Breast epithelium (tissue), 4 donors: Measurements from ENCODE around the gene CLSTN2. TPM values are rescaled to one million over a fixed set of nuclear protein-coding genes. Genes with fewer than 3 reads are reported as not detected.

Experiments
- DNase-seq, 2 donors: peaks; one replicate each; pipeline ENCODE4 v3.0.0-alpha.2; 2019; ENCODE audit warnings: low spot score in 2 of 2
- H3K27ac ChIP-seq, 2 donors: fragments of 200-600 bp; sonication (generic) in 1 of 2; one replicate each; pipeline ENCODE4 v1.5.1; 2016 to 2019; ENCODE audit warnings: mild to moderate bottlenecking in 1 of 2
- H3K27me3 ChIP-seq, 2 donors: fragments of 200-600 bp; sonication (generic) in 1 of 2; one replicate each; pipeline versions ENCODE4 v1.5.1 to v1.6.0; 2017 to 2019; ENCODE audit warnings: control low read depth in 1 of 2, mild to moderate bottlenecking in 1 of 2
- H3K36me3 ChIP-seq: fragments of 200-600 bp; one replicate; pipeline ENCODE4 v1.5.1; 2019
- H3K4me1 ChIP-seq, 2 donors: fragments of 200-600 bp; sonication (generic); one replicate each; pipeline ENCODE4 v1.5.1; 2016 to 2019; ENCODE audit warnings: control low read depth in 1 of 2
- H3K4me3 ChIP-seq, 3 donors: fragments of 200-600 bp; sonication (generic); 1 replicate in 2 of 3; 2 replicates in 1 of 3; pipeline ENCODE4 v1.5.1; 2016 to 2019; ENCODE audit warnings: mild to moderate bottlenecking in 3 of 3, moderate library complexity in 2 of 3
- H3K9me3 ChIP-seq, 2 donors: fragments of 200-600 bp; sonication (generic) in 1 of 2; one replicate each; pipeline ENCODE4 v1.5.1; 2016 to 2019; ENCODE audit warnings: control low read depth in 1 of 2
- POLR2A ChIP-seq: fragments of 450-650 bp; IDR thresholded peaks from one replicate; pipeline ENCODE4 v1.6.1; 2016; ENCODE audit warnings: antibody characterized with exemption, mild to moderate bottlenecking, moderate library complexity
- POLR2AphosphoS5 ChIP-seq, 3 donors: sonication (generic); formaldehyde crosslinking; IDR thresholded peaks; one replicate each; pipeline ENCODE4 v1.6.1; 2017; ENCODE audit warnings: antibody characterized with exemption in 3 of 3
- intact Hi-C: fragments of 100-400 bp; cut with DNase I; formaldehyde crosslinking; loops from one replicate; pipeline ENCODE4 v1.15.1; 2023; ENCODE audit warnings: low total_unique reads
- total RNA-seq, 3 donors: library from RNA; depleted of rRNA; stranded (reverse); fragments of >200 nt; gene quantifications; one replicate each; pipeline ENCODE4 v1.1.0, GENCODE V29; 2016
- TF ChIP-seq, protein P1 (sequence below), 3 donors: fragments of 450-650 bp; IDR thresholded peaks; one replicate each; pipeline ENCODE4 v1.5.1; 2016 to 2017; ENCODE audit warnings: antibody characterized with exemption in 3 of 3, mild to moderate bottlenecking in 3 of 3, moderate library complexity in 3 of 3

The CLSTN2 gene
- total RNA-seq, 3 donors from 2014 or later = 15.5 to 75.5 (median 33.1) TPM

DNA sequence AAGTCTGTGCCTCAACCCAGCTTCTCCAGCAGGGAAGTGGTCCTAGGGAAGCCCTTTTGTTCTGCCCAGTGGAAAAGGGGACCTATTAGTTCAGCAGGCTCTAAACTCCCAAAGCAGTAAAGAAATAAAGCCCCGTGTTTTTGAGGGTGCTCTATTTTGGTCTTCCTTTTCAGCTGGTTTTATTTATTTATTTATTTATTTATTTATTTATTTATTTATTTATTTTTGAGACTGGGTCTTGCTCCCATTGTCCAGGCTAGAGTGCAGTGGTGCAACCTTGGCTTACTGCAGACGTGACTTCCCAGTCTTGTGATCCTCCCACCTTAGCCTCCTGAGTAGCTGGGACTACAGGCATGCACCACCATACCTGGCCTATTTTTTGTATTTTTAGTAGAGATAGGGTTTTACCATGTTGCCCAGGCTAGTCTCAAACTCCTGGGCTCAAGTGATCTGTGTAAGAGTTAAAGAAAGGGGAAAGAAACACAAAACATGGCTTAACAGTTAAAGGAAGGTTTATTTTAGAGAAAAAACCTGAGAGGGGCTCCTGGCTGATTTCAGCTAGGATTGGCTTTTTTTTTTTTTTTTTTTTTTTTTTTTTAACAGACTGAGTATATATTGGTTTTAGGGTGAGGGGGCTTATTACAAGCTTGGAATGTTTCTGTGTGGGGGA, 154.6 kb downstream of the CLSTN2 start:
- H3K4me3 ChIP-seq = no peak overlapping the region
- H3K27me3 ChIP-seq = no peaks in the 10 kb centered on the region
- no peak overlapping the region for H3K27ac ChIP-seq
- DNase-seq = no peak
- intact Hi-C loops = no loop called here
- TF ChIP-seq POLR2A (no peak), POLR2AphosphoS5 (IDR thresholded peaks at IDR 0.05) (no peak)
- TF ChIP-seq, protein P1, sequence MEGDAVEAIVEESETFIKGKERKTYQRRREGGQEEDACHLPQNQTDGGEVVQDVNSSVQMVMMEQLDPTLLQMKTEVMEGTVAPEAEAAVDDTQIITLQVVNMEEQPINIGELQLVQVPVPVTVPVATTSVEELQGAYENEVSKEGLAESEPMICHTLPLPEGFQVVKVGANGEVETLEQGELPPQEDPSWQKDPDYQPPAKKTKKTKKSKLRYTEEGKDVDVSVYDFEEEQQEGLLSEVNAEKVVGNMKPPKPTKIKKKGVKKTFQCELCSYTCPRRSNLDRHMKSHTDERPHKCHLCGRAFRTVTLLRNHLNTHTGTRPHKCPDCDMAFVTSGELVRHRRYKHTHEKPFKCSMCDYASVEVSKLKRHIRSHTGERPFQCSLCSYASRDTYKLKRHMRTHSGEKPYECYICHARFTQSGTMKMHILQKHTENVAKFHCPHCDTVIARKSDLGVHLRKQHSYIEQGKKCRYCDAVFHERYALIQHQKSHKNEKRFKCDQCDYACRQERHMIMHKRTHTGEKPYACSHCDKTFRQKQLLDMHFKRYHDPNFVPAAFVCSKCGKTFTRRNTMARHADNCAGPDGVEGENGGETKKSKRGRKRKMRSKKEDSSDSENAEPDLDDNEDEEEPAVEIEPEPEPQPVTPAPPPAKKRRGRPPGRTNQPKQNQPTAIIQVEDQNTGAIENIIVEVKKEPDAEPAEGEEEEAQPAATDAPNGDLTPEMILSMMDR (IDR thresholded peaks at IDR 0.05) = no peak
- H3K36me3 ChIP-seq = no peaks in the 10 kb centered on the region
- no peaks in the 10 kb centered on the region for H3K9me3 ChIP-seq
- H3K4me1 ChIP-seq = no peaks in the 10 kb centered on the region

DNA sequence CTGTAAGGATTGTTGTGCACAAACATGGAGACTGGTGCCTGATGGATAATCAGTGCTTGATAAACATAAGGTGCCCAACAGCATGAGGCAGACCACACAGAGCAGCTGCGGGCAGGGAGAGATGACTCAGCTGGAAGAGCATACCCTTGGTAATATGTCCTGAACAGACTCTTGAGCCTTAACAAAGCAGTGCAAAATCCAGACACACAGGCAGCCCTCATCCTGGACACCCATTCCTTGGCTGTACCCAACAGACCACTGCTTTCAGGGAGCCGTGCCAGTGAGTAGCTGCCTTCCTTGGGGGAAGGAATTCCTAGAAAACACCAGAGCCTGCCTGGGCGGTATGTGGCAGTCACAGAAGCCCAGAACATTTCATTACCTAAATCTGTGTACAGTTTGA, 156.2 kb downstream of the CLSTN2 start:
- intact Hi-C loops = no loop called here
- Histone ChIP-seq H3K9me3 (no peaks in the 10 kb centered on the region), H3K4me3 (no peak overlapping the region), H3K4me1 (no peaks in the 10 kb centered on the region), H3K27me3 (no peaks in the 10 kb centered on the region), H3K27ac (no peak overlapping the region), H3K36me3 (no peaks in the 10 kb centered on the region)
- peak in 1 of 2 donors; percentile 17 for DNase-seq
- TF ChIP-seq, protein P1 (IDR thresholded peaks at IDR 0.05) = no peak
- TF ChIP-seq POLR2A (no peak), POLR2AphosphoS5 (IDR thresholded peaks at IDR 0.05) (no peak)

DNA sequence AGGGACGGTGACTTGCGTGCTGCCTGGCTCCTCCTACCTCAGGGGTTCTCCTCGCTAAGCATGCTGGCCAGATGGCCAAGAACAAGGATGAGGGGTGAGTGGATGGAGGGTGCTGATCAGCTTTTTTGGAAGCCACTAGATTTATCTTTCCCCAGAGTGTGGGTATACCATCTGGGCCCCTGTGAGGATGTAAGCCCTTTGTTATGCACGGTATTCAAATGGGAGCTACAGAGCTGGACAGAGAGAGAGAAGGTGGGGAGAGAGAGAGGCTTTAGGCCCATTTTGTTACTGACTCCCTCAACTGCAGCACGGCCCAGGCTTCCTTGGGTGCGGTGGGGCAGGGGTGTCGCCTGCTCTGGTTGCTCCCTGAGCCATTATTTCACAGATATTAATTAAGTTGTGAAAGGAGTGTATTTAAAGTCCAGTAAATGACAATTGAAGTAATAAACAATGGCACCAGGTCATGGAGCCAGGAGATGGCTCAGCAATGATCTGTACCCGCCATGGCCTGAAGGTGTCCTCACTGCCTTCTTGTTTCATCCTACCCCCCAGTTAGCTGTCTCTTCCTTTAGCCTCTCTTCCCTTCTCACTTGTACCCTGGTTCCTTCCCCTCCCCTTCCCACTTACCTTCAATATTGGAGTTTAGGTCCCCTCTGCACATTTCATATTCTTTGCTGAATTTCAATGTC, 158.0 kb downstream of the CLSTN2 start:
- H3K27ac ChIP-seq = no peak overlapping the region
- no peak for DNase-seq
- no peaks in the 10 kb centered on the region for H3K4me1 ChIP-seq
- intact Hi-C loops = no loop called here
- no peak for TF ChIP-seq POLR2AphosphoS5 (IDR thresholded peaks at IDR 0.05)
- TF ChIP-seq, protein P1 (IDR thresholded peaks at IDR 0.05) = no peak
- TF ChIP-seq POLR2A = no peak
- no peak overlapping the region for H3K4me3 ChIP-seq
- H3K9me3 ChIP-seq = no peaks in the 10 kb centered on the region
- H3K36me3 ChIP-seq = no peaks in the 10 kb centered on the region
- no peaks in the 10 kb centered on the region for H3K27me3 ChIP-seq

DNA sequence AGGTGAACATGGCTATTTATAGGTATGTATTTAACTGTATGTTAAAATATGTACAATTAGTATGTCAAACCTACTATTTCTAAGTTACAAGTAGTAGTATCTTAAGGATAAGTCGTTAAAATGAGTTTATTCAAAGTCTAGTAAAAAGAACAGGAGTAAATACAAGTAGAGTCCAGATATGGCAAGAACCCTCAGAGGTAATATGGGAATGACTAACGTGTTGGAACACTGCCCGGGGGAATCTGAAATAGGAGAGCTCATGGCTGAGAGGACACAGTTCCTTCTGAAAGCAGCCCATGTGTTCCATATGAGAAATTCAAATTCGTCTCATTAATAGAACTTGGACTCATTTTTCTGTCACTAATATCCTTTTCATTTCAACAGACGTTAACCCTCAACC, 158.8 kb downstream of the CLSTN2 start:
- no peak overlapping the region for H3K4me3 ChIP-seq
- no peaks in the 10 kb centered on the region for H3K27me3 ChIP-seq
- H3K9me3 ChIP-seq = no peaks in the 10 kb centered on the region
- no peak overlapping the region for H3K27ac ChIP-seq
- H3K36me3 ChIP-seq = no peaks in the 10 kb centered on the region
- H3K4me1 ChIP-seq = no peaks in the 10 kb centered on the region
- TF ChIP-seq POLR2AphosphoS5 (IDR thresholded peaks at IDR 0.05) = no peak
- TF ChIP-seq, protein P1 (IDR thresholded peaks at IDR 0.05) = no peak
- no peak for TF ChIP-seq POLR2A
- intact Hi-C loops = no loop called here
- no peak for DNase-seq

DNA sequence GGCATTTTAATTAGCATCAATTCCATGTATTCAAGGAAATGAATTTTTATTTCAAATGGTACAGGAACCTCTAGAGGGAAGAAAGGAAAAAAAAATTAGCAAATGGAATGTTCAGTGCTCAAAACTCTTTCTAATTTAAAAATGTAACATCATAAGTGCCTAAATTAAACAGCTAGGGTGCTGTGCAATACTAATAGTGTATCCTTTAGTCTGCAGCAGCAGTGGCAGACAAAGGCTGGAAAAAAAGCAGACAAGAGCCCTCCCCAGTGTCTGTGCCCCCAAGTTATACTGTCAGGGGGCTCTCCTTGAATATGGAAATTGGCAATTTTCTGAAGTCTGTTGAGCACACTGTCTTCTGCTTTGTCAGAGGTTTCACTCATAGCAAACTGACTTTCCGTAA, 159.5 kb downstream of the CLSTN2 start:
- TF ChIP-seq, protein P1 (IDR thresholded peaks at IDR 0.05) = no peak
- no peak for TF ChIP-seq POLR2AphosphoS5 (IDR thresholded peaks at IDR 0.05)
- no peak for TF ChIP-seq POLR2A
- Histone ChIP-seq H3K4me1 (no peaks in the 10 kb centered on the region), H3K4me3 (no peak overlapping the region), H3K36me3 (no peaks in the 10 kb centered on the region), H3K9me3 (no peaks in the 10 kb centered on the region), H3K27ac (no peak overlapping the region), H3K27me3 (no peaks in the 10 kb centered on the region)
- DNase-seq = no peak
- intact Hi-C loops = no loop called here
